K562 (cell line): ENCODE results near the gene SLC35B1. TPM values are rescaled to one million over a fixed set of nuclear protein-coding genes. Genes with fewer than 3 reads are reported as not detected.

ENCODE experiments used
- ATAC-seq: fragments of 200-7000 bp; cut with Tn5 transposase; 3 replicates; pipeline ENCODE4 v1.9.1; 2020; ENCODE audit warnings: moderate library complexity
- Bru-seq: library from RNA; stranded (reverse); fragments of 400-500 nt; gene quantifications from one replicate; lab custom pipeline; 2021; lab: Mats Ljungman, UMichigan
- BruChase-seq, 2 experiments: library from RNA; stranded (reverse); fragments of 400-500 nt; gene quantifications; one replicate each; lab custom pipeline; 2021; lab: Mats Ljungman, UMichigan
- BruUV-seq: library from RNA; stranded (reverse); fragments of 400-500 nt; replicated peaks from 2 replicates; lab custom pipeline; 2021; lab: Mats Ljungman, UMichigan
- CTCF ChIA-PET: fragments of 300-600 bp; formaldehyde crosslinking; extraction: SDS; loops from one replicate; lab custom pipeline; 2021; ENCODE audit warnings: low intra/inter-chr PET ratio; lab: Yijun Ruan, JAX
- POLR2A ChIA-PET: fragments of 300-600, 350-650 bp; sonication (Branson Sonifier 250); formaldehyde crosslinking; extraction: SDS; loops from one replicate; lab custom pipeline; 2021; ENCODE audit warnings: antibody characterized with exemption, inconsistent platforms; lab: Yijun Ruan, JAX
- DNase-seq, 4 experiments: peaks; one replicate each; pipeline versions ENCODE4 v3.0.0 to v3.0.0-alpha.2; 2011 to 2018; ENCODE audit warnings: low spot score in 3 of 4, mixed read lengths in 3 of 4; ENCODE audit errors: extremely low read depth in 1 of 4
- FAIRE-seq: peaks from 2 replicates; lab custom pipeline; 2011; peaks lifted over from hg19 to GRCh38; lab: Jason Lieb, UNC
- H2AFZ ChIP-seq: 2 replicates; pipeline ENCODE4 v1.6.0; 2011; ENCODE audit warnings: low read depth, low read length, control low read depth, inconsistent platforms
- H3K27ac ChIP-seq: fragments of 200-600 bp; 3 replicates; pipeline ENCODE4 v1.8.0; 2011; ENCODE audit warnings: low read depth, mild to moderate bottlenecking, control low read depth, inconsistent platforms, low read length, moderate library complexity, mixed read lengths; ENCODE audit errors: extremely low read depth
- H3K27me3 ChIP-seq, 2 experiments: fragments of 300-600 bp in 1 of 2; 2 replicates in 1 of 2; 3 replicates in 1 of 2; pipeline versions ENCODE4 v1.6.0 to v1.8.0; 2011; ENCODE audit warnings: inconsistent platforms in 2 of 2, low read length in 2 of 2, mild to moderate bottlenecking in 1 of 2, mixed read lengths in 1 of 2, moderate library complexity in 1 of 2; ENCODE audit not compliant: control insufficient read depth in 2 of 2, insufficient read depth in 2 of 2
- H3K36me3 ChIP-seq: fragments of 300-600 bp; 3 replicates; pipeline ENCODE4 v1.8.0; 2011; ENCODE audit warnings: mild to moderate bottlenecking, low read length, inconsistent platforms; ENCODE audit not compliant: control insufficient read depth, insufficient read depth
- H3K4me1 ChIP-seq, 2 experiments: fragments of 200-600 bp in 1 of 2; replicated peaks in 1 of 2; 2 replicates in 1 of 2; 3 replicates in 1 of 2; pipeline versions ENCODE4 v1.5.1 to v1.8.0; 2011; ENCODE audit warnings: inconsistent platforms in 2 of 2, low read length in 2 of 2, mild to moderate bottlenecking in 1 of 2, mixed read lengths in 1 of 2, moderate library complexity in 1 of 2; ENCODE audit not compliant: control insufficient read depth in 2 of 2, insufficient read depth in 2 of 2
- H3K4me2 ChIP-seq: 2 replicates; pipeline ENCODE4 v1.6.1; 2011; ENCODE audit warnings: low read length, control low read depth, inconsistent platforms, mixed read lengths; ENCODE audit not compliant: insufficient read depth
- H3K4me3 ChIP-seq: fragments of 200-600 bp; sonication (generic), shearing (Covaris generic); 2 replicates; pipeline ENCODE4 v1.5.1; 2016; ENCODE audit warnings: control low read depth, inconsistent platforms
- H3K79me2 ChIP-seq: fragments of 200-600 bp; 3 replicates; pipeline ENCODE4 v1.8.0; 2011; ENCODE audit warnings: low read length, inconsistent platforms; ENCODE audit not compliant: control insufficient read depth, insufficient read depth
- H3K9ac ChIP-seq, 2 experiments: 2 replicates each; pipeline versions ENCODE4 v1.6.0 to v1.6.1; 2011; ENCODE audit warnings: low read depth in 2 of 2, low read length in 2 of 2, control low read depth in 1 of 2, inconsistent platforms in 1 of 2, mild to moderate bottlenecking in 1 of 2, mixed read lengths in 1 of 2; ENCODE audit not compliant: insufficient read depth in 1 of 2
- H3K9me1 ChIP-seq: one replicate; pipeline ENCODE4 v1.6.0; 2011; ENCODE audit warnings: inconsistent platforms, mild to moderate bottlenecking, low read length, moderate library complexity; ENCODE audit not compliant: control insufficient read depth, insufficient read depth
- H3K9me3 ChIP-seq: replicated peaks from 2 replicates; pipeline ENCODE4 v1.5.1; 2011; ENCODE audit warnings: low read depth, low read length, inconsistent platforms; ENCODE audit not compliant: control insufficient read depth, insufficient read depth
- H4K20me1 ChIP-seq: replicated peaks from 2 replicates; pipeline ENCODE4 v1.6.1; 2011; ENCODE audit warnings: low read length, inconsistent platforms, mixed read lengths; ENCODE audit not compliant: control insufficient read depth, insufficient read depth
- ESRRB ChIP-seq: fragments of 250-450 bp; sonication (Bioruptor Pico); IDR thresholded peaks from 2 replicates; pipeline ENCODE4 v1.5.0; 2020; ENCODE audit warnings: mild to moderate bottlenecking, moderate library complexity, borderline replicate concordance
- GABPA ChIP-seq: fragments of 200-800 bp; sonication (Bioruptor generic); conservative IDR thresholded peaks from 2 replicates; pipeline ENCODE4 v1.6.1; 2016; ENCODE audit warnings: low read depth, missing genetic modification characterization, missing compliant biosample characterization
- ILF3 ChIP-seq: fragments of 450-650 bp; IDR thresholded peaks from 2 replicates; pipeline ENCODE4 v1.6.1; 2018; ENCODE audit warnings: antibody characterized with exemption, mild to moderate bottlenecking, moderate library complexity, borderline replicate concordance
- KLF10 ChIP-seq: fragments of 250-450 bp; sonication (Bioruptor Pico); IDR thresholded peaks from 2 replicates; pipeline ENCODE4 v1.6.1; 2021; ENCODE audit warnings: matching md5 sums
- MECOM ChIP-seq: fragments of 250-450 bp; sonication (Bioruptor Pico); IDR thresholded peaks from 2 replicates; pipeline ENCODE4 v1.8.0; 2022; ENCODE audit warnings: inconsistent platforms
- MIER1 ChIP-seq: fragments of 450-650 bp; IDR thresholded peaks from 2 replicates; pipeline ENCODE4 v1.6.1; 2016; ENCODE audit warnings: antibody characterized with exemption, mild to moderate bottlenecking, low read depth
- SETDB1 ChIP-seq: IDR thresholded peaks from one replicate; pipeline ENCODE4 v1.6.1; 2012; ENCODE audit warnings: low read length, control low read depth, inconsistent platforms
- SMAD2 ChIP-seq: fragments of 150-350 bp; IDR thresholded peaks from 2 replicates; pipeline ENCODE4 v1.6.1; 2014; ENCODE audit warnings: low read depth, mild to moderate bottlenecking, low read length
- SMAD3 ChIP-seq: fragments of 450-650 bp; formaldehyde crosslinking; conservative IDR thresholded peaks from 2 replicates; pipeline ENCODE4 v1.4.0; 2020; ENCODE audit warnings: mild to moderate bottlenecking
- SNAPC5 ChIP-seq: fragments of 250-450 bp; sonication (Bioruptor Pico); IDR thresholded peaks from 2 replicates; pipeline ENCODE4 v1.8.0; 2021; ENCODE audit warnings: moderate library complexity, mild to moderate bottlenecking, inconsistent platforms
- TAF1 ChIP-seq: IDR thresholded peaks from 2 replicates; pipeline ENCODE4 v1.6.1; 2011; ENCODE audit warnings: mild to moderate bottlenecking, low read length, moderate library complexity; ENCODE audit not compliant: insufficient read depth, control insufficient read depth, severe bottlenecking; ENCODE audit errors: extremely low read depth
- TBL1XR1 ChIP-seq, 2 experiments: IDR thresholded peaks; 2 replicates each; pipeline ENCODE4 v1.6.1; 2012; ENCODE audit warnings: improper control_type of control experiment in 2 of 2, low read length in 2 of 2, mild to moderate bottlenecking in 1 of 2
- ZC3H11A ChIP-seq: IDR thresholded peaks from 2 replicates; pipeline ENCODE4 v1.6.1; 2012; ENCODE audit warnings: low read depth, low read length, improper control_type of control experiment
- ZNF3 ChIP-seq: fragments of 250-450 bp; sonication (Bioruptor Pico); IDR thresholded peaks from 2 replicates; pipeline ENCODE4 v1.5.0; 2021; ENCODE audit warnings: mild to moderate bottlenecking, moderate library complexity
- ZNF668 ChIP-seq: fragments of 250-450 bp; sonication (Bioruptor Pico); IDR thresholded peaks from 2 replicates; pipeline ENCODE4 v1.8.0; 2022; ENCODE audit warnings: mild to moderate bottlenecking, inconsistent platforms
- WGBS: fragments of 100-300 bp; shearing (Covaris generic); methylation state at CpG from one replicate; pipeline ENCODE4 v1.1.6; 2016; ENCODE audit warnings: low coverage, mixed read lengths; ENCODE audit not compliant: insufficient coverage; ENCODE audit errors: missing lambda C conversion rate; 5-methylcytosine and 5-hydroxymethylcytosine counted together
- in situ Hi-C: fragments of 300-500 bp; cut with MboI; formaldehyde crosslinking; loops from 4 replicates; pipeline ENCODE4 v1.15.0; 2018; ENCODE audit warnings: inconsistent platforms, mixed read lengths
- intact Hi-C: fragments of 100-400 bp; cut with micrococcal nuclease; formaldehyde crosslinking; loops from 2 replicates; pipeline ENCODE4 v1.14.2; 2022
- long read RNA-seq, 3 experiments: library from polyadenylated mRNA in 2 of 3; library from RNA in 1 of 3; unstranded in 2 of 3; stranded (forward) in 1 of 3; transcript quantifications; one replicate each; pipeline ENCODE4 v2.0.0, GENCODE V29; 2019 to 2022
- polyA minus RNA-seq, 3 experiments: library from RNA; depleted of rRNA, polyadenylated mRNA; stranded (reverse); fragments of >200 nt; gene quantifications; 2 replicates each; pipeline ENCODE4 v1.2.3, GENCODE V29; 2011
- polyA plus RNA-seq, 8 experiments: library from polyadenylated mRNA; depleted of rRNA in 4 of 8; stranded (reverse) in 5 of 8; unstranded in 3 of 8; fragments of >200 nt; fragmentation: Nextera tagmentation in 2 of 8; fragmentation: Illumina TruSeq in 1 of 8; extraction: Ambion mirVana in 2 of 8; extraction: Trizol in 1 of 8; gene quantifications; 2 replicates each; pipeline versions ENCODE4 v1.2.1 to v1.2.3, GENCODE V29; 2011 to 2014; ENCODE audit warnings: inconsistent platforms in 1 of 8, missing spikeins in 1 of 8
- total RNA-seq, 7 experiments: library from RNA; depleted of rRNA in 6 of 7; stranded (reverse); fragments of >200 nt in 6 of 7; fragmentation: Illumina TruSeq in 2 of 7; extraction: Trizol in 2 of 7; gene quantifications; 2 replicates each; pipeline versions ENCODE4 v1.2.1 to v1.2.3, GENCODE V29; 2011 to 2021; ENCODE audit warnings: low replicate concordance in 1 of 7

Gene SLC35B1
- total RNA-seq (2011; cell fraction: chromatin; rRNA removed; ENCODE audit: low replicate concordance): 115 and 192 TPM in 2 replicates
- total RNA-seq (2011; cell fraction: nucleolus; rRNA removed): 145 and 163 TPM in 2 replicates
- total RNA-seq (2011; cell fraction: nucleoplasm; rRNA removed): 170 and 177 TPM in 2 replicates
- total RNA-seq (2014; rRNA removed): 51.4 and 58.8 TPM in 2 replicates
- total RNA-seq (2014; rRNA removed; fragmentation: Illumina TruSeq; extraction: Trizol): 76.4 and 77.1 TPM in 2 replicates
- 64.1 and 74.2 TPM in 2 replicates for total RNA-seq (2015; rRNA removed; fragmentation: Illumina TruSeq; extraction: Trizol)
- total RNA-seq (2021): 66.2 and 66.3 TPM in 2 replicates
- 87.9 and 103 TPM in 2 replicates for polyA plus RNA-seq (2011; rRNA removed)
- polyA plus RNA-seq (2011; cell fraction: cytosol; rRNA removed): 75.0 and 110 TPM in 2 replicates
- polyA plus RNA-seq (2011; cell fraction: nucleus; rRNA removed): 141 and 182 TPM in 2 replicates
- polyA plus RNA-seq (2012): 67.9 and 71.4 TPM in 2 replicates
- 70.7 and 71.3 TPM in 2 replicates for polyA plus RNA-seq (2014; fragmentation: Illumina TruSeq; extraction: Trizol)
- polyA plus RNA-seq (2014; fragmentation: Nextera tagmentation; extraction: Ambion mirVana): 10 to 100 TPM; 62.0 to 64.4 TPM
- polyA plus RNA-seq (2014; rRNA removed): 53.4 and 54.3 TPM in 2 replicates
- 58.8 and 75.1 TPM in 2 replicates for polyA minus RNA-seq (2011; rRNA and poly(A)+ RNA removed)
- 43.5 and 45.8 TPM in 2 replicates for polyA minus RNA-seq (2011; cell fraction: cytosol; rRNA and poly(A)+ RNA removed)
- polyA minus RNA-seq (2011; cell fraction: nucleus; rRNA and poly(A)+ RNA removed): 41.2 and 65.6 TPM in 2 replicates
- percentile 89 among the genes with signal in this experiment for Bru-seq, nascent RNA
- percentile 85 among the genes with signal in this experiment for BruChase-seq, experiment 1, labeled RNA remaining after a 2-hour chase
- BruChase-seq, experiment 2, labeled RNA remaining after a 6-hour chase: percentile 88 among the genes with signal in this experiment
- long read RNA-seq, experiment 1, transcript SLC35B1-209 (9 exons, 1,320 nt): minor isoform, 23 of 135 reads
- long read RNA-seq, experiment 1, transcript SLC35B1-220 (9 exons, 1,611 nt): major isoform, 64 of 135 reads
- long read RNA-seq, experiment 1, partial matches to known transcripts: 14 of 135 reads
- long read RNA-seq, experiment 1, other reads (novel, unspliced or antisense): 32 of 135 reads
- long read RNA-seq, experiment 2, transcript SLC35B1-209 (9 exons, 1,320 nt): minor isoform, 13 of 94 reads
- long read RNA-seq, experiment 2, transcript SLC35B1-220 (9 exons, 1,611 nt): major isoform, 40 of 94 reads
- long read RNA-seq, experiment 2, partial matches to known transcripts: 10 of 94 reads
- long read RNA-seq, experiment 2, other reads (novel, unspliced or antisense): 29 of 94 reads
- long read RNA-seq, experiment 3, transcript SLC35B1-209 (9 exons, 1,320 nt): minor isoform, 7 of 66 reads
- long read RNA-seq, experiment 3, transcript SLC35B1-220 (9 exons, 1,611 nt): major isoform, 47 of 66 reads
- long read RNA-seq, experiment 3, partial matches to known transcripts: 5 of 66 reads
- long read RNA-seq, experiment 3, other reads (novel, unspliced or antisense): 7 of 66 reads

GRCh38 chr17:49707608-49708514, at the start of gene SLC35B1:
TSS of gene SLC35B1 (minus strand) at chr17:49707964. CDS start at chr17:49707833, 131 bp downstream.
- intact Hi-C loops (loop anchor here (1.0 to 5.0 kb wide), 4 partner anchors 31 to 144 kb away; partner anchors contain the start of gene FAM117A), in situ Hi-C loops (loop anchor here (5.0 kb wide), 3 partner anchors 79 to 294 kb away; partner anchors contain the start of genes KAT7 and TAC4)
- peaks cover 6 to 18% of the 10 kb centered on the region in 2 experiments; a peak in 4 of 5 replicates for H3K4me1 ChIP-seq
- POLR2A ChIA-PET: interaction anchor here (0.5 to 3.5 kb wide), 27 partner anchors 9 to 1659 kb away, joined by 3 to 23 read pairs (median 4); partner anchors contain the start of genes FAM117A, KAT7, NFE2L1 and SPOP
- H3K79me2 ChIP-seq: peaks cover 17% of the 10 kb centered on the region
- peak within 1 kb of the TSS; percentile 94 for H2AFZ ChIP-seq
- H3K4me2 ChIP-seq: peak within 1 kb of the TSS; percentile 86
- under 1% methylated on average over 48 of the region's 53 CpGs for WGBS
- peak within 1 kb of the TSS; percentile 98 for H3K27ac ChIP-seq
- peaks cover 65% of the 10 kb centered on the region; the same call in 2 of the 3 replicates for H3K36me3 ChIP-seq
- CTCF ChIA-PET: interaction anchor here (1.0 to 2.6 kb wide), 4 partner anchors 12 to 138 kb away, joined by 4 to 19 read pairs (median 10); no protein-coding TSS in a partner anchor
- DNase-seq (peak; percentile 96 to 99 (median 98)), ATAC-seq (peak; percentile 96), FAIRE-seq (peak; percentile 99)
- no peaks in the 10 kb centered on the region for H3K9me3 ChIP-seq
- H3K27me3 ChIP-seq: no peaks in the 10 kb centered on the region
- H3K9ac ChIP-seq: peak within 1 kb of the TSS; percentile 97 to 99
- H3K4me3 ChIP-seq: peak within 1 kb of the TSS; percentile 85
- no peaks in the 10 kb centered on the region for H4K20me1 ChIP-seq
- no TSS peak for BruUV-seq
- H3K9me1 ChIP-seq: no peaks in the 10 kb centered on the region
- TF ChIP-seq ILF3 (peak; percentile 69; the same call in 1 of the 2 replicates), ZNF668 (CRISPR knock-in tag) (no peak), MIER1 (no peak), ESRRB (CRISPR knock-in tag) (no peak; the same call in 1 of the 2 replicates), SMAD2 (no peak), MECOM (CRISPR knock-in tag) (no peak), TAF1 (peak; percentile 55), TBL1XR1 (IDR thresholded peaks at IDR 0.05; ENCODE audit: low read length in 2 of 2) (0 out of 4 replicates have a peak, but pooled peaks of 1 of the 2 experiments have one; percentile 59), ZC3H11A (no peak), SETDB1 (peak; percentile 30), SMAD3 (CRISPR knock-in tag) (peak; percentile 53; the same call in 1 of the 2 replicates), GABPA (tag) (peak; percentile 63), SNAPC5 (CRISPR knock-in tag) (no peak), ZNF3 (CRISPR knock-in tag) (no peak), KLF10 (CRISPR knock-in tag) (no peak)
